HEK293T (cell line): ENCODE results near the gene SERGEF.

Source experiments
- CTCF ChIA-PET: fragments of 350-600 bp; formaldehyde crosslinking; extraction: SDS; loops from one replicate; lab custom pipeline; 2021; ENCODE audit warnings: antibody characterized with exemption, inconsistent platforms; lab: Yijun Ruan, JAX
- POLR2A ChIA-PET: fragments of 350-600 bp; formaldehyde crosslinking; extraction: SDS; loops from one replicate; lab custom pipeline; 2020; ENCODE audit warnings: antibody characterized with exemption, inconsistent platforms; lab: Yijun Ruan, JAX
- DNase-seq: peaks from one replicate; pipeline ENCODE4 v3.0.0; 2012; ENCODE audit warnings: mixed read lengths; ENCODE audit errors: extremely low spot score
- ARNT ChIP-seq: fragments of 450-650 bp; IDR thresholded peaks from 2 replicates; pipeline ENCODE4 v1.6.1; 2017; ENCODE audit warnings: mild to moderate bottlenecking
- BHLHE40 ChIP-seq: fragments of 450-650 bp; IDR thresholded peaks from 2 replicates; pipeline ENCODE4 v1.6.1; 2016; ENCODE audit warnings: mild to moderate bottlenecking, moderate library complexity, borderline replicate concordance
- CTBP1 ChIP-seq: fragments of 450-650 bp; IDR thresholded peaks from 2 replicates; pipeline ENCODE4 v1.6.1; 2016; ENCODE audit warnings: borderline replicate concordance
- ELF4 ChIP-seq: fragments of 450-650 bp; IDR thresholded peaks from 2 replicates; pipeline ENCODE4 v1.6.1; 2017; ENCODE audit warnings: antibody characterized with exemption
- FOXA1 ChIP-seq: fragments of 450-650 bp; IDR thresholded peaks from 2 replicates; pipeline ENCODE4 v1.6.1; 2016; ENCODE audit warnings: mild to moderate bottlenecking
- FOXK2 ChIP-seq: fragments of 450-650 bp; IDR thresholded peaks from 2 replicates; pipeline ENCODE4 v1.6.1; 2016; ENCODE audit warnings: mild to moderate bottlenecking
- FOXM1 ChIP-seq: fragments of 450-650 bp; IDR thresholded peaks from 2 replicates; pipeline ENCODE4 v1.6.1; 2017; ENCODE audit warnings: mild to moderate bottlenecking, borderline replicate concordance
- HDGF ChIP-seq: fragments of 450-650 bp; IDR thresholded peaks from 2 replicates; pipeline ENCODE4 v1.6.1; 2017; ENCODE audit warnings: antibody characterized with exemption, borderline replicate concordance
- L3MBTL2 ChIP-seq: fragments of 450-650 bp; conservative IDR thresholded peaks from 2 replicates; pipeline ENCODE4 v1.6.1; 2016; ENCODE audit warnings: mild to moderate bottlenecking
- LEF1 ChIP-seq: fragments of 450-650 bp; IDR thresholded peaks from 2 replicates; pipeline ENCODE4 v1.6.1; 2017; ENCODE audit warnings: mild to moderate bottlenecking, borderline replicate concordance
- NFRKB ChIP-seq: fragments of 450-650 bp; IDR thresholded peaks from 2 replicates; pipeline ENCODE4 v1.6.1; 2016; ENCODE audit warnings: mild to moderate bottlenecking, moderate library complexity
- PKNOX1 ChIP-seq: fragments of 450-650 bp; IDR thresholded peaks from 2 replicates; pipeline ENCODE4 v1.6.1; 2016
- SP1 ChIP-seq: fragments of 450-650 bp; IDR thresholded peaks from 2 replicates; pipeline ENCODE4 v1.6.1; 2017
- SUZ12 ChIP-seq: fragments of 450-650 bp; IDR thresholded peaks from 2 replicates; pipeline ENCODE4 v1.6.1; 2016; ENCODE audit warnings: mild to moderate bottlenecking
- TARDBP ChIP-seq: fragments of 450-650 bp; IDR thresholded peaks from 2 replicates; pipeline ENCODE4 v1.6.1; 2016
- ZNF384 ChIP-seq: fragments of 450-650 bp; IDR thresholded peaks from 2 replicates; pipeline ENCODE4 v1.6.1; 2016

The SERGEF gene

GRCh38 chr11:17929171-17929570, 83.7 kb downstream of the SERGEF start:
- ChIA-PET POLR2A (no interaction called here), CTCF (interaction anchor here (0.7 kb wide), 1 partner anchor 23 kb away, joined by 4 read pairs; no protein-coding TSS in a partner anchor)
- no peak for DNase-seq
- no peak for TF ChIP-seq HDGF
- TF ChIP-seq CTBP1: no peak
- TF ChIP-seq NFRKB: no peak
- TF ChIP-seq ELF4: no peak
- TF ChIP-seq LEF1: no peak
- no peak for TF ChIP-seq FOXA1
- no peak for TF ChIP-seq ARNT
- TF ChIP-seq PKNOX1: no peak

- no peak for DNase-seq
These were observed 85.0 kb downstream of the SERGEF start for GRCh38 chr11:17927681-17928343.

GRCh38 chr11:17927041-17927440, 85.8 kb downstream of the SERGEF start:
- CTCF ChIA-PET: no interaction called here
- POLR2A ChIA-PET: no interaction called here
- DNase-seq: no peak
- TF ChIP-seq FOXK2: no peak
- TF ChIP-seq CTBP1: no peak
- no peak for TF ChIP-seq BHLHE40
- no peak for TF ChIP-seq FOXM1
- no peak for TF ChIP-seq ARNT

More at GRCh38 chr11:17927681-17928343, 85.0 kb downstream of the SERGEF start:
- ChIA-PET CTCF (no interaction called here), POLR2A (no interaction called here)
- no peak for TF ChIP-seq ZNF384
- no peak for TF ChIP-seq CTBP1
- no peak for TF ChIP-seq SP1
- TF ChIP-seq HDGF: no peak
- no peak for TF ChIP-seq LEF1
- no peak for TF ChIP-seq FOXK2
- TF ChIP-seq NFRKB: no peak
- no peak for TF ChIP-seq TARDBP
- no peak for TF ChIP-seq L3MBTL2
- no peak for TF ChIP-seq SUZ12
- no peak for TF ChIP-seq FOXM1
- no peak for TF ChIP-seq FOXA1
- no peak for TF ChIP-seq BHLHE40
- no peak for TF ChIP-seq PKNOX1
- TF ChIP-seq ELF4: no peak

GRCh38 chr11:17924713-17925112, 88.1 kb downstream of the SERGEF start:
- CTCF ChIA-PET: no interaction called here
- DNase-seq: no peak
- no peak for TF ChIP-seq HDGF
- TF ChIP-seq SP1: no peak
- no peak for TF ChIP-seq ELF4
- no peak for TF ChIP-seq LEF1
- no peak for TF ChIP-seq FOXM1
- no peak for TF ChIP-seq SUZ12
- no peak for TF ChIP-seq PKNOX1
- no peak for TF ChIP-seq NFRKB
- no peak for TF ChIP-seq FOXK2
- TF ChIP-seq CTBP1: no peak
- no peak for TF ChIP-seq ARNT
- TF ChIP-seq TARDBP: no peak
- TF ChIP-seq FOXA1: no peak
- TF ChIP-seq BHLHE40: no peak
- no peak for TF ChIP-seq ZNF384
- POLR2A ChIA-PET: no interaction called here

GRCh38 chr11:17923217-17923616, 89.6 kb downstream of the SERGEF start:
- TF ChIP-seq PKNOX1 (no peak), SUZ12 (no peak), HDGF (no peak), CTBP1 (no peak), ZNF384 (no peak), BHLHE40 (no peak), TARDBP (no peak), LEF1 (no peak), SP1 (no peak), ELF4 (no peak), L3MBTL2 (no peak), FOXK2 (no peak), ARNT (no peak), NFRKB (no peak), FOXM1 (no peak), FOXA1 (no peak)
- no peak for DNase-seq
- ChIA-PET CTCF (no interaction called here), POLR2A (no interaction called here)
